ENCODE data around the gene SGCB. TPM values are rescaled to one million over a fixed set of nuclear protein-coding genes. Genes with fewer than 3 reads are reported as not detected.

Gene SGCB
- total RNA-seq, 4 donors from 2014 or later: 30.4 to 79.5 (median 39.1) TPM

DNA sequence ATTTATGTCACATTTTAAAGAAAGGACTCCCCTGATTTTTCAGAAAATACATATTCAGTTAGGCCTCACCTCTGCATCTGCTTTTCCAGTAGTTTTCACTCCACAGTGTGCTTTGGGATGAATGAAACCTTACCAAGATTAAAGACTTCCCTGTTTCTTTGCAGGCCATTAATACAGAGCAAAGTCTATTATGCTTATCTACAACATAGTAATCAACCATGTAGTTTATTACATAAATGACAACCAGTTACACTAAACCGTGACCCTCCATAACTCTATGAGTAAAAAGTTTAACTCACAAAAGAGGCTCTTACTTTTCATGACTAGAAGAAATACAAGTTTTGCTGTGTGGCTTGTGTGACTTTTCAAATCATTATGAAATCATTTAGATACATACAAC is 20.3 kb downstream of the SGCB start:
- TF ChIP-seq, protein P1, sequence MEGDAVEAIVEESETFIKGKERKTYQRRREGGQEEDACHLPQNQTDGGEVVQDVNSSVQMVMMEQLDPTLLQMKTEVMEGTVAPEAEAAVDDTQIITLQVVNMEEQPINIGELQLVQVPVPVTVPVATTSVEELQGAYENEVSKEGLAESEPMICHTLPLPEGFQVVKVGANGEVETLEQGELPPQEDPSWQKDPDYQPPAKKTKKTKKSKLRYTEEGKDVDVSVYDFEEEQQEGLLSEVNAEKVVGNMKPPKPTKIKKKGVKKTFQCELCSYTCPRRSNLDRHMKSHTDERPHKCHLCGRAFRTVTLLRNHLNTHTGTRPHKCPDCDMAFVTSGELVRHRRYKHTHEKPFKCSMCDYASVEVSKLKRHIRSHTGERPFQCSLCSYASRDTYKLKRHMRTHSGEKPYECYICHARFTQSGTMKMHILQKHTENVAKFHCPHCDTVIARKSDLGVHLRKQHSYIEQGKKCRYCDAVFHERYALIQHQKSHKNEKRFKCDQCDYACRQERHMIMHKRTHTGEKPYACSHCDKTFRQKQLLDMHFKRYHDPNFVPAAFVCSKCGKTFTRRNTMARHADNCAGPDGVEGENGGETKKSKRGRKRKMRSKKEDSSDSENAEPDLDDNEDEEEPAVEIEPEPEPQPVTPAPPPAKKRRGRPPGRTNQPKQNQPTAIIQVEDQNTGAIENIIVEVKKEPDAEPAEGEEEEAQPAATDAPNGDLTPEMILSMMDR (IDR thresholded peaks at IDR 0.05; ENCODE audit: low read depth): no peak

DNA sequence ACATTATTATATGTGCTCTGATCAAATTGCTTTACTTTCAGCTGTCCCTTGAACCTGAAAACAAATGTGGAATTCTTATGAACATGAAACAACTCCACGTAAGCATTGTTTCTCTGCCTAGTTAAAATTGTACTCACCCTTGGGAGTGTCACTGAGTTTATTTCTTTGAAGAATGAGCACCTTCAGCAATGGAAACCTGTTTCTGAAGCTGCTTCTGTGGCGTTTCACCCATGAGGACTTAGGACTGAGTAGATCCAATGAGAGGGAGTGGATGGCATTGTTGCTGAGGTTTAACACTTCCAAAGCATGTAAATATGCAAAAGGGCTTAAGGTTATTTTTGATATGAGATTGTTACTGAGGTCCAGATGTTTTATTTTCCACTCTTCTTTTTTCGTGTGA is 21.1 kb downstream of the SGCB start:
- TF ChIP-seq, protein P1 (IDR thresholded peaks at IDR 0.05; ENCODE audit: low read depth): no peak

DNA sequence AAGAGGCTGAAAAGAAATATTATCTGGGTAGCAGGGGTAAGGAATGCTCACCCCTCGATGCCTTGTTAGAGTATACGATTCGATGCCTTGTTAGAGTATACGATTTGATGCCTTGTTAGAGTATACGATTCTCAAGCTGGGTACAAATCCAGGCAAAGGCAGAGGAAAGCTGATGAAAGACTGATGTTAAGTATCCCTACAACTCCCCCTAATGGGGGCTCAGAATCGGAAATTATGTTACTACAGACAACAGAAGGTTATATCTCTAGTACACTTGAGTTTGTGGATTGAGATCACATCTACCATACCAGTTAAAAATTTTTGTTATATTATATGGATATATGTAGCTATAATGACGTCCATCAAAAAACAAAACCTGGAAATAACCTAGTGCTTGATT is 22.7 kb downstream of the SGCB start:
- TF ChIP-seq, protein P1 (IDR thresholded peaks at IDR 0.05; ENCODE audit: low read depth): no peak

DNA sequence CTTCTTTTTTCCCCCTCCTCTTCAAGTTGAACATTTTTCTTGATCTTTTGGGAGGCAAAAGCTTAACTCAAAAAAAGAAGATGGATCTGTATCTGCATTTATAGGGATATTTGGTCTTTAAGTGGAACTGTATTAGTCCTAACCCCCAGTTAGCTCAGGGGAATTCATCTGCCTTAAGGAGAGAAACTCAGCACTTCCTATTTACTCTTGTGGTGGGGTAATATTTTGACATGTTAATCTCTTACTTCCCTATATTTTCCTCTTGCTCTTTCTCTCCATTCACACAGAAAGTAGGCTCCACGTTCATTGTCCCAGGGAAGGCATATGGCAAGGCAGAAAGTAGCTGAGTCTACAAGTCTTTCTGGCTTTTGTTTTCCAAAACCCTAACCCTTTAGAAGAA is 23.2 kb downstream of the SGCB start:
- TF ChIP-seq, protein P1 (IDR thresholded peaks at IDR 0.05; ENCODE audit: low read depth): no peak

DNA sequence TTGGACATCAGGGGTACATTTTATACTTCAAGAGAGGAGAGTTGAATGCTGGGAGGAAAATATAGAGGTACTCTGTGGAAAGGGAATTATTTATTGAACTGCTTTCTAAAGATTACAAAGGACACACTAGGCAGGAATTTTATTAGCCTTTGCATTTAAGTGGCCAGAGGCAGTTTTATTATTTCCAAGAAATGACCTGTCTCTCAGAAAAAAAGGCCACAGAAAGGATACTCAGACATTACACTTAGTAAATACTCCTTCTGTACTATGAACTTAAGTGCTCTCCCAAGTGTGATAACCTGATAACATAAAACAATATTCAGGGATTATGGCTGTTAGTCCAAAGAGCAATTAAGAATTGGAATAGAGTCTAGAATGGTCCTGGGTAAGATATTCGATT is 25.4 kb downstream of the SGCB start:
- TF ChIP-seq, protein P1 (IDR thresholded peaks at IDR 0.05; ENCODE audit: low read depth): no peak

DNA sequence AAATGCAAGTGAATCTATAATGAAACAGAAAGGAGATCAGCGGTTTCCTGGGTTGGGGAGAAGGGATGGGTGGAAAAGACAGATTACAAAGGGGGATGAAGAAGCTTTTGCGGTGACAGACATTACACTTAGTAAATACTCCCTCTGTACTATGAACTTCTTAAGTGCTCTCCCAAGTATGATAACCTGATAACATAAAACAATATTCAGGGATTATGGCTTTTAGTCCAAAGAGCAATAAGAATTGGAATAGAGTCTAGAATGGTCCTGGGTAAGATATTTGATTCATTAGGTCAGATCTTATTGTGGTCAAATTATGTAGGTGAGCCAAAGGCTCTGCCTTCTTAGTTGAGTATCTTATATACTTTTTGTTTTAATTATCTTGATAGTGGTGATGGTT is 27.1 kb downstream of the SGCB start:
- TF ChIP-seq, protein P1 (IDR thresholded peaks at IDR 0.05; ENCODE audit: low read depth): no peak

DNA sequence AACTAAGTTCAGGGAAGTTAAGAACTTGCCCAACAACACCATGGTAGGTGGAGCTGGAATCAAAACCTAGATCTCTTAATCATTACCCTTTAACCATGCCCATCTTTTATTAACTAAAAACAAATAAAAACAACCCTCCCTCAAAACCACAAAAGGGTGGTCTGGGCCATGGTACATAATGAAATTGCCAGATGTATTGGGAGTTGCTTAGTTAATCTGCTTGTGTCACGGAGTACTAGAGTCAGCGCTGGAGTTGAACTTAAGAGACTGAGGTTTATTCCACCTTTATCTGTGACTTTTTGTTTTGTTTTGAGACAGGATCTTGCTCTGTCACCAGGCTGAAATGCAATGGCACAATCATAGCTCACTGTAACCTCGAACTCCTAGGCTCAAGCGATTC is 31.2 kb downstream of the SGCB start:
- TF ChIP-seq, protein P1 (IDR thresholded peaks at IDR 0.05; ENCODE audit: low read depth): no peak

Measured in subcutaneous adipose tissue (tissue), 4 donors.